ENCODE results near the gene ADRA1B.

ADRA1B gene

DNA sequence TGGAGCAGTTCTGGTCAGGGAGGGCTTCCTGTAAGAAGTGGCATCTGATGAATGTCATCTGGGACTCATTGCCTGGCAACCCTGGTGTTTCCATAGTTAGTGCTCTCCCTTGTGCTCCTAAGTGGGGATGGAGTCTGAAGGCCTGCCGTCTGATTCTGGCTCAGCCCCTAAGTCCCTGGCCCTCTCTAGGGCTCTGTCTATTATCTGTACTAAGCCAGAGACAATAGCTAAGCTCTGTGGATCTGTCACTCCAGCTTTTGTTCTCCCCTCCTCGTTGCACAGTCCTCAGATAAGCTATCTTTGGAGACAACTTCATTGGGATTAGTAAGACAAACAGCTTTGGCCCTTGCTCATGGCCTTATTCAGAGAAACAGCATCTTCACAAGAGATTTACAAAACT lies 62.1 kb downstream of the ADRA1B start:
- no peak for DNase-seq (ENCODE audit: low spot score)
- TF ChIP-seq, protein P1, sequence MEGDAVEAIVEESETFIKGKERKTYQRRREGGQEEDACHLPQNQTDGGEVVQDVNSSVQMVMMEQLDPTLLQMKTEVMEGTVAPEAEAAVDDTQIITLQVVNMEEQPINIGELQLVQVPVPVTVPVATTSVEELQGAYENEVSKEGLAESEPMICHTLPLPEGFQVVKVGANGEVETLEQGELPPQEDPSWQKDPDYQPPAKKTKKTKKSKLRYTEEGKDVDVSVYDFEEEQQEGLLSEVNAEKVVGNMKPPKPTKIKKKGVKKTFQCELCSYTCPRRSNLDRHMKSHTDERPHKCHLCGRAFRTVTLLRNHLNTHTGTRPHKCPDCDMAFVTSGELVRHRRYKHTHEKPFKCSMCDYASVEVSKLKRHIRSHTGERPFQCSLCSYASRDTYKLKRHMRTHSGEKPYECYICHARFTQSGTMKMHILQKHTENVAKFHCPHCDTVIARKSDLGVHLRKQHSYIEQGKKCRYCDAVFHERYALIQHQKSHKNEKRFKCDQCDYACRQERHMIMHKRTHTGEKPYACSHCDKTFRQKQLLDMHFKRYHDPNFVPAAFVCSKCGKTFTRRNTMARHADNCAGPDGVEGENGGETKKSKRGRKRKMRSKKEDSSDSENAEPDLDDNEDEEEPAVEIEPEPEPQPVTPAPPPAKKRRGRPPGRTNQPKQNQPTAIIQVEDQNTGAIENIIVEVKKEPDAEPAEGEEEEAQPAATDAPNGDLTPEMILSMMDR (IDR thresholded peaks at IDR 0.05; ENCODE audit: extremely low read depth, insufficient read depth, missing control alignments), result no peak
- in situ Hi-C loops (cut with MboI; ENCODE audit: low pct_unique_long_range_greater_than_20kb, low sequenced_read_pairs, unreplicated experiment), result loop anchor here (10.0 to 25.0 kb wide), 2 partner anchors 534 to 816 kb away; no protein-coding TSS in a partner anchor

DNA sequence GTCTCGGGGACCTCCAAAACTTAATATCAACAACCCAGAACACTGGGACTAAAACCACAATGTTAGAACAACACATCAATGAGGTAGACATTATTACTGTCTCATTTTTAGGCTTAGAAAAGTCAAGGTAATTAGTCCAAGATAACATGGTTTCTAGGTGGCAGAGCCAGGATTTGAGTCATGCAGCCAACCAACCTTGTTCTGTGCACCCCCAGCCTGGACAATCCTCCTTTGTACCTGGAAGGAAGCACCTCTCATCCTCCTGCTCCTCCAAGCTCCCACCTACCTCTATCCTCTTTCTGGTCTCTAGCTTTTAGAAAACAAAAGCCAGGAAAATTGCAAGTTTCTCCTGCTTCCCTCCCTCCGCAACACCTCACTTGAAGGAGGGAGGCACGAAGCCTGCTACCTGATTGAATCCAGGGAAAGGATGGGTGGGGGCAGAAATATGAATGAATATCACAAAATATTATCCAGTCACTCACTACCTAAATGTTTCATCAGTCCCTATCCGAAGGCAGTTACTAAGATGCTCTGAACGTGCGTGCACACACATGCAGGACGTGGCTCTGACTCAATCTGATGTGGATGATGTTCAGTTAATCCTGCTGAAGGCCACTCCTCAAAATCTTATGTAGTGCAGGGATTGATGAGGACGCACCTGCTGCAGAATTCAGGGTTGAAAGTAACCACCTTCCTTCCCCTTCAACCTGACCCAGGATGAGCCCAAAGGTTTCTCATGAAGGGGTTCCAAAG lies 66.3 kb downstream of the ADRA1B start:
- no peak for DNase-seq (ENCODE audit: low spot score)
- in situ Hi-C loops (cut with MboI; ENCODE audit: low pct_unique_long_range_greater_than_20kb, low sequenced_read_pairs, unreplicated experiment), result loop anchor here (25.0 kb wide), 1 partner anchor 820 kb away; no protein-coding TSS in a partner anchor
- TF ChIP-seq, protein P1 (IDR thresholded peaks at IDR 0.05; ENCODE audit: extremely low read depth, insufficient read depth, missing control alignments), result no peak

DNA sequence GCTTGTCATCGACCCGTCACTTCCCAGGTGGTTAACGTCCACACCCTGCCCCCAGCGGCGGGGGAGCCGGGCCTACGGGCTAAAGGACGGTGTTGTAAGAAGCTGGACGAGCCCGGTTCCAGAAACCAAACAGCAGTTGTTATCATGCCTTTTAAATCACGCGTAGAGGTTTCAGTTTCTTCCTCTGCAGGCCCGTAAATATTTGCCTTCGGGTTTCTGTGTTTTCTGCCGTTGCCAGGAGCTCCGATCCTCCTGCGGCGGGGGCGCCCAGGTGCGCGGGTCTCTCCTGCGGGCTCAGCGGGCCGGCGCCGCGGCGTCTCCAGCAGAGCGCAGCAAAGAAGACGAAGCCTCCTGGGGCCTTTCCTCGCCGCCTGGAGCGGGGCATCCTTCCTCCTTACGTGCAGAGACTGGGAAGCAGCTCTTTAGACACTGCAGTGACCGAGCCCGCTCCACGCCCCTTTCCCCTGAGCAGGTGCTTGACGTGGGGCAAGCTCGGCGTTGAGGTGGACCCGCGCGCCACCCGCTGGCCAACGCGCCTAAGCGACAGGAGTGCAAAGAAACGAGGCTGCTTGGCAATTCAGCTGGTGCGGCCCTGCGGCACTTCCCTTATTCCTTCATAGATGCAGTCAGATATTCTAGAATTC lies 70.9 kb downstream of the ADRA1B start:
- in situ Hi-C loops (cut with MboI; ENCODE audit: low pct_unique_long_range_greater_than_20kb, low sequenced_read_pairs, unreplicated experiment), result loop anchor here (25.0 kb wide), 1 partner anchor 825 kb away; no protein-coding TSS in a partner anchor
- peak; percentile 88 for DNase-seq (ENCODE audit: low spot score)
- TF ChIP-seq, protein P1 (IDR thresholded peaks at IDR 0.05; ENCODE audit: extremely low read depth, insufficient read depth, missing control alignments), result peak; percentile 91

DNA sequence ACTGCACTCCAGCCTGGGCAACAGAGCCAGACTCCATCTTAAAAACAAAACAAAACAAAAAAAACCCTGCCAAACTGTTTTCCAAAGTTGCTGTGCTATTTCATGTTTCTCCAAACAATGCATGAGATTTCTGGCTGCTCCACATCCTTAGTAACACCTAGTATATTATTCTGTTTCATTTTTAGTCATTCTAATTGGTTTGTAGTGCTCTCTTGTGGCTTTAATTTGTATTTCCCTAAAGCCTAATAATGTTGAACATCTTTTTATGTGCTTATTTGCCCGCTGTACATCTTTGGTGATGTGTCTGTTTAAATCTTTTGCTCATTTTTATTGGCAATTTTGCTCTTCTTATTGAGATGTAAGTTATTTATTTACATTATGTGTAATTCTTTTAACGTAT lies 74.2 kb downstream of the ADRA1B start:
- in situ Hi-C loops (cut with MboI; ENCODE audit: low pct_unique_long_range_greater_than_20kb, low sequenced_read_pairs, unreplicated experiment), result loop anchor here (25.0 kb wide), 1 partner anchor 828 kb away; no protein-coding TSS in a partner anchor
- DNase-seq (ENCODE audit: low spot score), result no peak
- TF ChIP-seq, protein P1 (IDR thresholded peaks at IDR 0.05; ENCODE audit: extremely low read depth, insufficient read depth, missing control alignments), result no peak

DNA sequence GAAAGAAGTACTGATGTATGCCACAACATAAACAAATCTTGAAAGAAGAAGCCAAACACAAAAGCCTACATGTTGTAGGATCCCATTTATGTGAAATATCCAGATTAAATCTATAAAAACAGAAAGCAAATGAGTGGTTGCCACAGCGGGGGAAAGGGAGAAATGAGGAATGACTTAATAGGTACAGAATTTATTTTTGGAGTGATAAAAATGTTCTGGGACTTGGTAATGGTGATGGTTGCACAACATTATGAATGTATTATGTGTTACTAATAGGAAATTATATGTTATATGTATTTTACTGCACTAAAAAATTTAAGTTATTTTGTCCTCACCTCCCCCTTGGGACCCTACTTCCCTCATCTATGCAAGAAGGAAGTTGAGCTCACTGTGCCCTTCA lies 76.3 kb downstream of the ADRA1B start:
- in situ Hi-C loops (cut with MboI; ENCODE audit: low pct_unique_long_range_greater_than_20kb, low sequenced_read_pairs, unreplicated experiment), result loop anchor here (25.0 kb wide), 1 partner anchor 830 kb away; no protein-coding TSS in a partner anchor
- DNase-seq (ENCODE audit: low spot score), result no peak
- TF ChIP-seq, protein P1 (IDR thresholded peaks at IDR 0.05; ENCODE audit: extremely low read depth, insufficient read depth, missing control alignments), result no peak

DNA sequence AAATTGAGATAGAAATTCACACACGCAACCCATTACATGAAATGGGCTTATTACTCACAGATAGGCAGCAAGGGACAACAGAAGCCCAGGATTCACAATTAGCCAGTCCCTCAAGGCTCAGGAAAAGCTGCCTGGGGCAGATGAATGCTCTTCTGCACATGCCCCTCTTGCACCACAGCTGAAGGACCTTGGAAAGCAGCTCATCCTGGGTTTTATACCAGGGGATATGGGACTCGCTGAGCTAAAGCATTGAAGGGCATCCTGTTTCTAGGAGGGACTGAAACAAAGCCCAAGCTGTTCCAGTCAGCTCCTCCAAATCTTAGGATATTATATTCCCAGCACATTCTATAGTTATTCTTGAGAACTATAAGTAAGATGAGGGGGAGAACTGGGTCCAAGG lies 76.9 kb downstream of the ADRA1B start:
- in situ Hi-C loops (cut with MboI; ENCODE audit: low pct_unique_long_range_greater_than_20kb, low sequenced_read_pairs, unreplicated experiment), result loop anchor here (25.0 kb wide), 1 partner anchor 831 kb away; no protein-coding TSS in a partner anchor
- TF ChIP-seq, protein P1 (IDR thresholded peaks at IDR 0.05; ENCODE audit: extremely low read depth, insufficient read depth, missing control alignments), result no peak
- DNase-seq (ENCODE audit: low spot score), result no peak

Data from GM13977 (cell line).